ENCODE data around the gene BTBD6. TPM values are rescaled to one million over a fixed set of nuclear protein-coding genes. Genes with fewer than 3 reads are reported as not detected.

Gene BTBD6
- total and polyA plus RNA-seq, 8 donors: 4.3 to 44.5 (median 8.3) TPM

- ATAC-seq: no peak
- Histone ChIP-seq H3K36me3 (no peaks in the 10 kb centered on the region), H3K27ac (peak overlapping the region in 1 of 4 donors; percentile 1), H3K9me3 (no peaks in the 10 kb centered on the region), H3K27me3 (peaks cover 0 to 2% (median 0%) of the 10 kb centered on the region in 4 donors), H3K4me3 (no peak overlapping the region), H3K4me1 (peaks cover 14 to 25% (median 21%) of the 10 kb centered on the region in 3 donors)
- no peak for TF ChIP-seq CTCF (IDR thresholded peaks at IDR 0.05)
- peak in 2 of 6 donors; percentile 49 to 81 for DNase-seq
- 73 to 75% methylated on average over 6 of the region's 6 CpGs for WGBS, 2 donors
- no peak for FAIRE-seq
- intact Hi-C loops (cut with DNase I): loop anchor here in 2 of 3 donors (5.0 kb wide), 2 partner anchors 149 to 154 kb away; no protein-coding TSS in a partner anchor
Observed at GRCh38 chr14:105203701-105204100, 44.6 kb upstream of the BTBD6 start.

DNA sequence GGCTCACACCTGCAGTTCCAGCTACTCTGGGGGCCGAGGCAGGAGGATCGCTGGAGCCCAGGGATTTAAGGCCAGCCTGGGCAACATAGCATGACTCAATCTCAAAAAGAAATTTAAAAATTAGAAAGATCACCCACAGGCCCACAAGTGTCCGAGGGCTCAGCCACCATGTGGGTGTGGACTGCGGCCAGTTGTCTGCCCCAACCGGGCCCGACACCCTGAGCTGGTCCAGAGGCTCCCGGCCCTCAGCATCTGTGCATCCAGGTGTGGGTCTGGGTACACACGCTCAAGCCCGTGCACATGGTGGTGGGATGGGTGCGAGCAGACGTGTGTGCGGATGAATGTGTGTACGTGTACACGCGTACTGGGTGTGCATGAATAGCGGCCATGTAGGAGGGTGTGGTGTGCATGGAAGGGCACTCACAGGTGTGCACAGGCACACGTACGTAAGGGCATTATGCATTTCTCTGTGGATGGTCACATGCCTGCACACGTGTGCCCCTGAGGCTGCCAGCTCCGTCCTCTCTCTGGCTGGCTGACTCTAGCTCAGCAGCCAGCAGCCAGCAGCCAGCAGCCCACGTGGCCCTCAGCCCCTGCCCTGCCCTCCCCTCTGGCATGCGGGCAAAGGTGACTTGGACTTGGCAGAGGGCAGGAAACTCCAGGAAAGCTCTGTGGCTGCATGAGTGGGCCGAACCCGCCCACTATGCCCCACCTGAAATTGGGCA, 44.0 kb upstream of the BTBD6 start:
- ATAC-seq: peak; percentile 87 to 89 (median 88)
- Histone ChIP-seq H3K27me3 (peaks cover 0 to 2% (median 0%) of the 10 kb centered on the region in 4 donors), H3K4me3 (no peak overlapping the region), H3K4me1 (peaks cover 14 to 25% (median 21%) of the 10 kb centered on the region in 3 donors), H3K27ac (peak overlapping the region in 3 of 4 donors; percentile 27 to 52 (median 42)), H3K9me3 (no peaks in the 10 kb centered on the region), H3K36me3 (no peaks in the 10 kb centered on the region)
- WGBS, 2 donors: 27 to 34% methylated on average over 23 to 24 of the region's 24 CpGs
- intact Hi-C loops (cut with DNase I): loop anchor here in 2 of 3 donors (5.0 kb wide), 2 partner anchors 148 to 153 kb away; no protein-coding TSS in a partner anchor
- DNase-seq: peak; percentile 88 to 96 (median 94)
- no peak for FAIRE-seq
- TF ChIP-seq CTCF (IDR thresholded peaks at IDR 0.05): no peak

GRCh38 chr14:105204931-105205672, 43.2 kb upstream of the BTBD6 start:
- no peaks in the 10 kb centered on the region for H3K9me3 ChIP-seq
- peaks cover 0 to 5% (median 0%) of the 10 kb centered on the region in 3 donors for H3K36me3 ChIP-seq
- no peak for TF ChIP-seq CTCF (IDR thresholded peaks at IDR 0.05)
- WGBS, 2 donors: 40 to 41% methylated on average over 18 to 21 of the region's 21 CpGs
- H3K27ac ChIP-seq: peak overlapping the region in 2 of 4 donors; percentile 27 to 52
- no peak for FAIRE-seq
- DNase-seq: peak in 3 of 6 donors; percentile 47 to 87 (median 67)
- H3K4me3 ChIP-seq: no peak overlapping the region
- intact Hi-C loops (cut with DNase I): loop anchor here in 2 of 3 donors (5.0 kb wide), 2 partner anchors 147 to 152 kb away; no protein-coding TSS in a partner anchor
- peaks cover 14 to 25% (median 21%) of the 10 kb centered on the region in 3 donors for H3K4me1 ChIP-seq
- H3K27me3 ChIP-seq: peaks cover 0 to under 1% (median 0%) of the 10 kb centered on the region in 4 donors
- ATAC-seq: peak; percentile 6 to 20 (median 8)

DNA sequence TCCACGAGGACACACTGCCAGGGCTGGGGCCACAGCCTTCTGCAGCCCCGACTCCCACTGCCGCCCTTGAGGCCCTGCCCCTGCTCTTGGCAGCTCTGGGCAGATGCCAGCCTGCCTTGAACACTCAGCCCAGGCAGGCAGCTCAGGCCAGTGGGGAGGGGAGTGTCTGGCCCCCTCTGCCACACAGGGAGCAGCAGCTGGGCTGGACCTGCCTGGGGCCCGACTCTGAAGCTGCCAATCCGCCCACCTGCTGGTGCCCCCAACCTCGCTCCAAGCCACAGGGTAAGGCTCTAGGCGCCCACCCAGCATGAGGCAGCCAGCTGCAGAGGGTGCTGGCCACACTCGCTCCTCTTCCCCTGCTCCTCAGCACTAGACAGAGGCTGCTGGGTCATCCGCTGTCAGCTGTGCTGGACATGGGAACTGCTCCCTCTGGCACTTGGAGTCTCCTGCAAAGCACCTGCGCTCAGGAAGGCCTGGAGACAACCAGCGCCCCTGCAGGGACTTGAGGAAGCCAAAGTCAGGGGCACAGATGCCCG, 42.6 kb upstream of the BTBD6 start:
- DNase-seq: peak in 4 of 6 donors; percentile 45 to 74 (median 54)
- no peak for TF ChIP-seq CTCF (IDR thresholded peaks at IDR 0.05)
- peaks cover 14 to 25% (median 21%) of the 10 kb centered on the region in 3 donors for H3K4me1 ChIP-seq
- no peaks in the 10 kb centered on the region for H3K9me3 ChIP-seq
- H3K27me3 ChIP-seq: no peaks in the 10 kb centered on the region
- no peak for FAIRE-seq
- H3K36me3 ChIP-seq: peaks cover 0 to 8% (median 0%) of the 10 kb centered on the region in 3 donors
- intact Hi-C loops (cut with DNase I): no loop called here
- 25 to 29% methylated on average over 12 of the region's 12 CpGs for WGBS, 2 donors
- H3K4me3 ChIP-seq: no peak overlapping the region
- H3K27ac ChIP-seq: peak overlapping the region in 2 of 4 donors; percentile 15 to 52
- ATAC-seq: peak; percentile 30 to 49 (median 38)

All from pancreas (tissue), 10 donors.